Measurements from ENCODE around the gene KIAA1671. TPM values are rescaled to one million over a fixed set of nuclear protein-coding genes. Genes with fewer than 3 reads are reported as not detected.

Gene KIAA1671
- total and polyA plus RNA-seq, 9 of the 15 experiments (the other 6 are each of a cell fraction or from before 2014, with no cell fraction given), result under 0.01 to 0.11 (median 0.02) TPM; not detected in 5

DNA sequence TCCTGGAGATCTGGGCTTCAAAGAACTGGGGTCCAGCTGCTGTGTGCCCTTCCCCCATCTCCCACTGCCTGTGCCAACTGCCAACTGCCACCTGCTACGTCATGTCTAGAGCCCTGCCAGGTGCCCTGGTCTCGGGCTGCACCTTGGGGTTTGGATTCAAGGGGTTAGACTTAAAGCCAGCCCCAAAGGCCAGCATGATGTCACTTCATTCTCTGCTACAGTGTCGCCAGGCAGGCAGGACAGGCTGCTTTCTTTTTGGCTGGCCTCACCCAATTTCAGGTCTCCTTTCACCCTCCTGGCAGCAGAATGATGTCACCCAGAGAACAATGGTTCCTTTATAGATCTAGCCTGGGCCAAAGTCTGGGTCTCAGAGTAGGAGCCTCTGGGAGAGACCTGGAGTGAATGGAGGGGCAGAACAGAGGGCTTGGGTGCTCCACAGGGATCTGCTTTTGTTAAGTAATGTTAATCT is 167.6 kb downstream of the KIAA1671 start (continued):
- TF ChIP-seq, protein P1, sequence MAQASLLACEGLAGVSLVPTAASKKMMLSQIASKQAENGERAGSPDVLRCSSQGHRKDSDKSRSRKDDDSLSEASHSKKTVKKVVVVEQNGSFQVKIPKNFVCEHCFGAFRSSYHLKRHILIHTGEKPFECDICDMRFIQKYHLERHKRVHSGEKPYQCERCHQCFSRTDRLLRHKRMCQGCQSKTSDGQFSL (CRISPR knock-in tag; IDR thresholded peaks at IDR 0.05), result no peak
- TF ChIP-seq, protein P1 (tag; IDR thresholded peaks at IDR 0.05), result no peak
- TF ChIP-seq, protein P2, sequence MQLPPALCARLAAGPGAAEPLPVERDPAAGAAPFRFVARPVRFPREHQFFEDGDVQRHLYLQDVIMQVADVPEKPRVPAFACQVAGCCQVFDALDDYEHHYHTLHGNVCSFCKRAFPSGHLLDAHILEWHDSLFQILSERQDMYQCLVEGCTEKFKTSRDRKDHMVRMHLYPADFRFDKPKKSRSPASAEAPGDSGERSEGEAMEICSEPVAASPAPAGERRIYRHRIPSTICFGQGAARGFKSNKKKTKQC (CRISPR knock-in tag; IDR thresholded peaks at IDR 0.05), result no peak
- TF ChIP-seq CREBBP (IDR thresholded peaks at IDR 0.05; ENCODE audit: low read depth, low read length), result no peak

DNA sequence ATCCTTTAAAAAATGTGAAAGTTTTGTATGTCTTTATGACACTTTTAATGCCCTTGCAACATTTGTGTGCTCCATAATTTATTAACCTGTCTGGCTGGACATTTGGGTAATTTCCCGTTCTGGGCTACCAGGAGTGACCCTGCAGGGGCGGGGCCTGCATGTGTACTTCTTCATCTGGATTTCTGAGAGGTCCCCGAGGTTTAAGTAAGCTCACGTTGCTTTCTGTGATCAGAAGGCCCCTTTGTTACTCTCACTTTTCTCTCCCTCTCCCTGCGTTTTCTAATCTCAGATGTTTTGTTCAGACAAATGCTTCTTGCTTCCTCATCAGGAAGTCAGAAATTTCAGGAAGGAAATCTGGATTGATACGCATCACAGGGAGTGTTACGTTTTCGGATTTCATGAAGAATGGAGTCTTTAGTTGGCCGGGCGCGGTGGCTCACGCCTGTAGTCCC is 168.3 kb downstream of the KIAA1671 start:
- Histone ChIP-seq H3K27me3 (ENCODE audit: control insufficient read depth in 2 of 2, insufficient read depth in 2 of 2, low read length in 2 of 2) (peaks cover 0 to 5% of the 10 kb centered on the region in 2 experiments; a peak in 2 of 5 replicates), H3K4me1 (replicated peaks in 1 of 2; ENCODE audit: control insufficient read depth in 2 of 2, insufficient read depth in 2 of 2, low read length in 2 of 2) (no peaks in the 10 kb centered on the region), H2AFZ (ENCODE audit: low read depth, low read length) (no peak overlapping the region), H3K9ac (ENCODE audit: insufficient read depth in 1 of 2, low read depth in 2 of 2, low read length in 2 of 2) (no peak overlapping the region), H3K9me3 (replicated peaks; ENCODE audit: control insufficient read depth, insufficient read depth, low read depth, low read length) (no peaks in the 10 kb centered on the region), H4K20me1 (replicated peaks; ENCODE audit: control insufficient read depth, insufficient read depth, low read length) (no peaks in the 10 kb centered on the region), H3K9me1 (ENCODE audit: control insufficient read depth, insufficient read depth, low read length) (no peaks in the 10 kb centered on the region), H3K36me3 (ENCODE audit: control insufficient read depth, insufficient read depth, low read length) (no peaks in the 10 kb centered on the region), H3K4me2 (ENCODE audit: insufficient read depth, low read length) (no peak overlapping the region), H3K4me3 (no peak overlapping the region), H3K27ac (ENCODE audit: extremely low read depth, low read depth, low read length) (no peak overlapping the region), H3K79me2 (ENCODE audit: control insufficient read depth, insufficient read depth, low read length) (no peaks in the 10 kb centered on the region)
- POLR2A ChIA-PET, result interaction anchor here (0.8 kb wide), 1 partner anchor 62 kb away, joined by 5 read pairs; no protein-coding TSS in a partner anchor
- no TSS peak for BruUV-seq (replicated peaks)
- WGBS (ENCODE audit: insufficient coverage, low coverage, missing lambda C conversion rate), result 3% methylated on average over 8 of the region's 12 CpGs
- DNase-seq (ENCODE audit: extremely low read depth in 1 of 4, low spot score in 3 of 4) (no peak), ATAC-seq (no peak), FAIRE-seq (no peak)
- intact Hi-C loops (cut with micrococcal nuclease) (no loop called here), in situ Hi-C loops (cut with MboI) (no loop called here)
- CTCF ChIA-PET (ENCODE audit: low intra/inter-chr PET ratio), result no interaction called here
- TF ChIP-seq, protein P3, sequence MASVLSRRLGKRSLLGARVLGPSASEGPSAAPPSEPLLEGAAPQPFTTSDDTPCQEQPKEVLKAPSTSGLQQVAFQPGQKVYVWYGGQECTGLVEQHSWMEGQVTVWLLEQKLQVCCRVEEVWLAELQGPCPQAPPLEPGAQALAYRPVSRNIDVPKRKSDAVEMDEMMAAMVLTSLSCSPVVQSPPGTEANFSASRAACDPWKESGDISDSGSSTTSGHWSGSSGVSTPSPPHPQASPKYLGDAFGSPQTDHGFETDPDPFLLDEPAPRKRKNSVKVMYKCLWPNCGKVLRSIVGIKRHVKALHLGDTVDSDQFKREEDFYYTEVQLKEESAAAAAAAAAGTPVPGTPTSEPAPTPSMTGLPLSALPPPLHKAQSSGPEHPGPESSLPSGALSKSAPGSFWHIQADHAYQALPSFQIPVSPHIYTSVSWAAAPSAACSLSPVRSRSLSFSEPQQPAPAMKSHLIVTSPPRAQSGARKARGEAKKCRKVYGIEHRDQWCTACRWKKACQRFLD (CRISPR knock-in tag; IDR thresholded peaks at IDR 0.05), result no peak
- TF ChIP-seq ATF1 (CRISPR knock-in tag; IDR thresholded peaks at IDR 0.05), result no peak
- TF ChIP-seq ATF1 (tag; IDR thresholded peaks at IDR 0.05), result no peak
- TF ChIP-seq ZEB2 (IDR thresholded peaks at IDR 0.05), result no peak
- no peak for TF ChIP-seq FOSL1 (tag; conservative IDR thresholded peaks at IDR 0.05)
- TF ChIP-seq ZNF561 (CRISPR knock-in tag; conservative IDR thresholded peaks at IDR 0.05), result no peak
- TF ChIP-seq SAP30 (IDR thresholded peaks at IDR 0.05; ENCODE audit: borderline replicate concordance, insufficient read depth, low read depth, low read length, poor library complexity, severe bottlenecking), result no peak
- no peak for TF ChIP-seq HIVEP1 (CRISPR knock-in tag; IDR thresholded peaks at IDR 0.05)
- TF ChIP-seq CBX2 (IDR thresholded peaks at IDR 0.05; ENCODE audit: insufficient read depth, low read length, poor library complexity, severe bottlenecking), result no peak
- TF ChIP-seq SMAD4 (CRISPR knock-in tag; conservative IDR thresholded peaks at IDR 0.05), result no peak
- TF ChIP-seq FOXM1 (IDR thresholded peaks at IDR 0.05; ENCODE audit: low read depth), result no peak
- no peak for TF ChIP-seq FOXM1 (CRISPR knock-in tag; IDR thresholded peaks at IDR 0.05; ENCODE audit: low read depth)
- no peak for TF ChIP-seq SAFB2 (IDR thresholded peaks at IDR 0.05; ENCODE audit: borderline replicate concordance, low read depth, low read length, severe bottlenecking)
- TF ChIP-seq, protein P4, sequence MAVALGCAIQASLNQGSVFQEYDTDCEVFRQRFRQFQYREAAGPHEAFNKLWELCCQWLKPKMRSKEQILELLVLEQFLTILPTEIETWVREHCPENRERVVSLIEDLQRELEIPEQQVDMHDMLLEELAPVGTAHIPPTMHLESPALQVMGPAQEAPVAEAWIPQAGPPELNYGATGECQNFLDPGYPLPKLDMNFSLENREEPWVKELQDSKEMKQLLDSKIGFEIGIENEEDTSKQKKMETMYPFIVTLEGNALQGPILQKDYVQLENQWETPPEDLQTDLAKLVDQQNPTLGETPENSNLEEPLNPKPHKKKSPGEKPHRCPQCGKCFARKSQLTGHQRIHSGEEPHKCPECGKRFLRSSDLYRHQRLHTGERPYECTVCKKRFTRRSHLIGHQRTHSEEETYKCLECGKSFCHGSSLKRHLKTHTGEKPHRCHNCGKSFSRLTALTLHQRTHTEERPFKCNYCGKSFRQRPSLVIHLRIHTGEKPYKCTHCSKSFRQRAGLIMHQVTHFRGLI (CRISPR knock-in tag; IDR thresholded peaks at IDR 0.05), result no peak
